NCI-H1105 (cell line): Measurements from ENCODE around the gene DOC2A.

Experiments used
- DNase-seq: peaks from one replicate; lab custom pipeline; 2025; lab: John Stamatoyannopoulos, UW

Gene DOC2A

DNA sequence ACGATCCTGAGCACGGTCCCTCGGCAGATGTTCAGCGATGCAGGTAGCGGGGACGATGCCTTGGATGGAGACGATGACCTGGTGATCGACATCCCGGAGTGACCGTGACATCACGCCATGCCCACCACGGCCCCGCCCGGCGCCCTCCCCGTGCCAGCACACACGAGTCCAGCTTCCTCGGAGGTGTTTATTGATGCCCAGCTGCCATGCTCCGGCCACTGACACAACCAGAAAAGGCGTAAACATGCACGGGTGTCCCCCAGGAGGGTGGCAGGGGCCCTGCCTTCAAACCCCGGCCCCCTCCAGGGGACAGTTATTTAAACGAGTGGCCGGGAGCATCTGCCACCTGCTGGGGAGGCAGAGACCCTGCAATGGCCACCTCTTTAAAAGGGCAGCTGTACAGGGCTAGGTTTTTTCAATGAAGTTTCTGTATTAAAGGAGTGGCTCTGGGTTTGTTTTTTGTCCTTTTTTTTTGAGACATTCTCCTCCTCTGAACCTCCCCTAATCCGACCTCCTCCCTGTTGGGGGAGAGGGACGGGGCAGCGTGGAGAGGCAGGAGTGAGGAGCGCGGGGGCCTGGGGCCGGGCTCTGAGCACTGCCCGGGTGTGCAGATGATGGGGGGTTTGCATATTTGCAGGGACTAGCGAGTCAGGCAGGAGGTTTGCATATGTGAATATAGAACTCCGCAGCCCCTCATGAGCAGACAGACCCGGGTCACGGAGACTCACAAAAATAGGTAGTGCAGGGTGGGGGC is 5.3 kb downstream of the DOC2A start:
- no peak for DNase-seq

DNA sequence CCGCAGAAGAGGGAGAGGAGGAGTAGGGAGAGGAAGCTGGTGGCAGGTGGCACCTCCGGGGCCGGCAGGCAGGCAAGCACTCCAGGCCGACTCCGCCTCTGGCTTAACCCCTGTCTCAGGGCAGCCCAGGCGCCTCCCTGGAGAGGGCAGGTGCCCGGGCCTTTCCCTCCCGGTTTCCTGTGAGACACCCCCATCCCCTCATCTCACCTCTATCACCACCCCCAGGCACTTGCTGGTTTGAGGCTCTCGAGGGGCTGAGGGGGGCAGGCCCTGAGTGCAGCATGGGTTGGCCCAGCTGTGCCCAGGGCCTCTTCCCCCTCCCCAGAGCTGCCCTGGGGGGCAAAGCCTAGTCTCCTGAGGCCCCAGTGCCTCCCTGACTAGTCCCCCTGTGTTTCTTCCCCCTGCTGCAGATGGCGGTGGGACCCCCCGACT is 6.0 kb downstream of the DOC2A start:
- peak; percentile 83 for DNase-seq

DNA sequence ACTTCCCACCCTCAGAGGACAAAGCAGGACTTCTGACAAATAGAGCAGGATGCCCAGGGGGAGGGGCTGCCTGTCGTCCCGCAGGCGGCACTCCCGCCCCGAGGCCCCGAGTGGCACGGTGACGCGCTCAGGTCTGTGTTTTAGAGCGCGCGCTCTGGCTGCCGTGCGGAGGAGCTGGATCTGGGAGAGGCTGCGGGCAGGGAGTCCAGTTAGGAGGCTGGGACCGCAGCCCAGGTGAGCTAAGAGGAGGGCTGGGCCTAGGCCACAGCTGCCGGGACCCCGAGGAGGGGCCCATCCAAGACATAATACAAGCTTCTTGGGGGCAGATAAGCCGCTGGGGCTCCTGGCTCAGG is 6.4 kb downstream of the DOC2A start:
- DNase-seq, result peak; percentile 83

DNA sequence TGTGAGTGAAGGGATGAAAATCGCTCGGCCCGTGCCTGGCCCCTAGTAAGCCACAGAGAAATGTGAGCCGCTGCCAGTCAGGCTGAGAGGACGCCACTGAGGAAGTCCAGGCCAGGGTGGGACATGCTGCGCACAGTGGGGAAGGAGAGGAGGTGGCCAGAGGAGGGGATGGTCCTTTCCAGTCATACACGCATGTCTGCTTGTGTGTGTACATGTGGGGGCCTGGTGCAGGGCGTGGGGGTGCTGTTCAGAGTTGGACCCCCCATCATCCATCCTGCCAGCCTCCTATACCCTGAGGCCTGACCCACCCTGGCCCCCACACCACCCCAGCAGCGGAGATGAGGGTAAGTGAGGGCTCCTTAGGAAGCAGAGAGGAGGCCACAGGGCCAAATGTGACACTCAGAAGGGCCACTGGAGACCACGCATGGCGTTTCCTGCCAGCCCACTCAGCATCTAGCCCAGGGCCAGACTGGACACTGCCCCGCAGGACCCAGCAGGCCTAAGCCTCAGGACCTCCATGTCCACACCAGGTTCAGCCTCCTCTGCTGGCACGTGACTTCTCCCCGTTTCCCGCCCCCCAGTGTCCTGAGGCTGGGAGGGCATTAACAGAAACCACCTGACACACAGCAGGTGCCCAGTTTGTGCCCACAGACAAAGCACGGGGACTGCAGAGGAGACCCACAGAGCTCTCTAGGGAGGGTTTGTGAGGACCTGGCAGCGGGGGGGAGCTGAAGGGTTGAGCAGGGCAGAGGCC is 7.0 kb downstream of the DOC2A start:
- no peak for DNase-seq

DNA sequence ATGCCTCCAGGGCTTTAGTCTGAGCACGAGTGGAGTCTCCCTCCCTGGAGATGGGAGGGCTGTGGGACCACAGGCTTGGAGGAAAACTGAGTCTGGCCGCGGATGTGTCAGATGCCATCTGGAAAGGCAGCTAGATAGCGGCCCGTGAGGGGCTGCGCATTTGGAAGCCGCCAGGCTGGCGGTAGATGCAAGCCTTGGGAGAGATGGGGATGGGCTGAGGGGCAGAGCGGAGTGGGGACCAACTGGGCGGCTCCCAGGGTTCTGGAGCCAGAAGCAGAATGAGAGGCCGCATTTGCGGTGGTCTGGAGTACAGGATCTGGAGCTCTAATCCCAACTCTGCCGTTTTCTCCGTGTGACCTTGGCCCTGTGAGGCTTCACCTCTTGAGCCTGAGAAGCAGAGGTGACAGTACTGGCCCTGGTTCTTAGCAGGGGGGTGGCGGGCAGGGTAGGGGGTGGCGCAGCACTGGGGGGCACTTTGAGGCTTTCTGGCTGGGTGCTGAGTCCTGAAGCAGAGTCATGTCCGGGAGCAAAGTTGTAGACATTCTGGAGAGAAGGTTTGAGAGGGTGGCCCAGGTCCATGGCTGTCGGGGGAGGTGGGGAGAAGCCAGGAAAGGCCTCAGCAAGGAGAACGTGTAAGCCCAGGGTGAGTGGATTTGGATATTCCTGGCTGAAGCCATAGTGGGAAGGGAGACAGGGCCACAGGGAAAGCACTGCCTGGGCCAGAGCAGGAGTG is 8.0 kb downstream of the DOC2A start:
- no peak for DNase-seq

DNA sequence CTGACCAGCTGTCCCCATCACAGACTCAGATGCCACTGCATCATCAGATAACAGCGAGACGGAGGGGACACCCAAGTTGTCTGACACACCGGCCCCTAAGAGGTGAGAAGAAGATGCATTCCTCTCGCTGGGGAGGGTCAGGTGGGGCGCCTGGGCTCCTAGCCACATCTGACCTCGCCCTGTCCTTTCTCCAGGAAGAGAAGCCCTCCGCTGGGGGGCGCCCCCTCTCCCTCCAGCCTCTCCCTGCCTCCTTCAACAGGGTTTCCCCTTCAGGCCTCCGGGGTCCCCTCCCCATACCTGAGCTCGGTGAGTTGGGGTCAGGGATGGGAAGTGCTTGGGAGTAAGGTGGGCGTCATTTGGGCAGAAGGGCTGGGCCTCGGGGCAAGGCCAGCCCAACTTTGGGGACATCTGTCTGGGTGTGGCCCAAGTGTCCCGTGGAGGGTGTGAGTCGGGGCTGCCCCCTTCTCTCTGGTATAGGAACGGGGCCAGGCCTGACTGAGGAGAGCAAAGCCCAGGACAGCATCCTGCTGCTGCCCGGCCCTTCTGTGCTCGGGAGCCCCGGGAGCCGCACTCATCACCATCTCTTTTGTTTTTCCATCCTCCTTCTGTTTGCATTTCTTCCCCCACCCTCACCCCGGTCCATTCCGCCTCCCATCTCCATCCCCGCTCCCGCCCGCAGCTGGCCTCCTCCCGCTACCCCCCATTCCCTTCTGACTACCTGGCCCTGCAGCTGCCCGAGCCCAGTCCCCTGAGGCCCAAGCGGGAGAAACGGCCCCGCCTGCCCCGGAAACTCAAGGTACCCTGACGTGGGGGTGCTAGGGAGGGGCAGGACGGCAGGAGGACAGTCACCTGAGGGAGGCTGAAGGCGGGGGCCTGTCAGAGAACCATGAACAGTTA is 9.8 kb downstream of the DOC2A start:
- no peak for DNase-seq

DNA sequence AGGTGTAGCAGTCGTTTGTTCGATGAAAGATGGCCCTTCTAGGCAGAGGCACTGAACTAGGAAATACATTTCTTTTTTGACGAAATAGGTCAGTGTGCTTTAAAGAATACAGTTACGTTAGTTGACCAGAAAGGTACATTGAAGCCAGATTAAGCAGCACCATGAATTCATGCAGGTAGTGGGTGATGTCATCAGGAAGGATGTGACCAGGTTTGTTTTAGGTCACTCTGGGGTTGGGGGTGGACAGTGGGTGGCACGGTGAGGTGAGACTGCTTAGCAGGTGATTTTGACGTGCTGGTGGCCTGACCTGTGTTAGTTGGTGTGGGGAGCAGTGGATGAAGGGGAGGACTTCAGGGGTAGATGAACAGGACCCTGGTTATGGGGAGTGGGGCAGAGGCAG is 11.2 kb downstream of the DOC2A start:
- no peak for DNase-seq

DNA sequence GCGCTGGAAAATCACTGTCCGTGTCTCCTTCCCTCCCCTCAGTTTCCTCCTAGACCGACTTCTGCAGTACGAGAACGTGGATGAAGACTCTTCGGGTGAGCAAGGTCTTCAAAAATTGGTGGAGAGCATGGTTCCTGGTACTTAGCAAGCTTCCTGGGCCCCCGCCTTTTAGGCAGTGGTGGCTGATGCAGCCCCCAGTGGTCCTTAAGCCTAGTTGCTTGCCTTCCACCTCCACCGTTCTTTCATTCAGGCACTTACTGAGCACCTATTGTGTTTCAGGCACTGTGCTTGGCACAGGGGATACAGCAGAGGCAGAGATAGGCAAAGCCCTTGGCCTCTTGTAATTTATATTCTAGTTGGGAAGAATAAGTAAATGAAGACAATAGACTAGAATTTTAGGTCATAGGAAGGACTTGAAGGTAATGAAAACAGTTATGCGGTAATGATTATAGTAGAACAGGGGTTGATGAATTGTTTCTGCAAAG is 14.0 kb downstream of the DOC2A start:
- DNase-seq, result no peak

DNA sequence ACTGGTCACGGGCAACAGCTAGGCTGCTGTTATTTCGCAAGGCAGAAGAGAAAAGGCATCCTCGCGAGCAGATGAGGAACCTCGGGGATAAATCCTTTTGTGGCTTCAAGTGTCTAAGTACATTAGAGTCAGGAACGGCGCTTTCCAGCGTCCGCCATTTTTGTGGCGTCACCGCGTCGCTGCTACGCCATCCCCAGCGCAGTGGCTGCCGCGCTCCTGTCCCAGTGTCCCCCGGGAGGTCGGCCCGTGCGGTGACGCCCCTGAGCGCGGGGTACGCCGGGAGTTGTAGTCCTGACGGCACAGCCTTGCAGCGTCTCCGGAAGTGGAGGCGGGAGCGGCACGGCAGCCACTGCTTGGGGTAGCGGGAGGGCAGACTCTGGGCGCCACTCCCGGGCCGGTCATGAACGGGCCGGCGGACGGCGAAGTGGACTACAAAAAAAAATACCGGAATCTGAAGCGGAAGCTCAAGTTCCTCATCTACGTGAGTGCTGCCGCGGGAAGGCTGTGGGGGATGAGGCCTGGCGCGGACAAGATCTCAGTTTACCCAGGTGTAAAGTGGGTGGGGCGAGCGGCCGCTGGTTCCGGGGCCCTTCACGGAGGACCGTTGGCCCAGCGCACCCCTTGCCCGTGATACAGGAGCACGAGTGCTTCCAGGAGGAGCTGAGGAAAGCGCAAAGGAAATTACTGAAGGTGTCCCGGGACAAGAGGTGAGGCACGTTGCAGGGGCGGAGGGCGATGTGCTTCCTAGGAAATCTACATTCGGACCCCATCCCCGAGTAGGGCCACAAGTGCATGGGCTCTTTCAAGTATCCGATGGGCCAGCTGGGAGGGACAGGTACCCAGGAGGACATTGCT is 14.7 kb downstream of the DOC2A start, which contains the start of gene INO80E:
INO80E (plus strand) TSS at position 331 of the 855 bp plus-strand sequence; CDS start at position 401, 70 bp downstream.
- DNase-seq, result peak; percentile 96

DNA sequence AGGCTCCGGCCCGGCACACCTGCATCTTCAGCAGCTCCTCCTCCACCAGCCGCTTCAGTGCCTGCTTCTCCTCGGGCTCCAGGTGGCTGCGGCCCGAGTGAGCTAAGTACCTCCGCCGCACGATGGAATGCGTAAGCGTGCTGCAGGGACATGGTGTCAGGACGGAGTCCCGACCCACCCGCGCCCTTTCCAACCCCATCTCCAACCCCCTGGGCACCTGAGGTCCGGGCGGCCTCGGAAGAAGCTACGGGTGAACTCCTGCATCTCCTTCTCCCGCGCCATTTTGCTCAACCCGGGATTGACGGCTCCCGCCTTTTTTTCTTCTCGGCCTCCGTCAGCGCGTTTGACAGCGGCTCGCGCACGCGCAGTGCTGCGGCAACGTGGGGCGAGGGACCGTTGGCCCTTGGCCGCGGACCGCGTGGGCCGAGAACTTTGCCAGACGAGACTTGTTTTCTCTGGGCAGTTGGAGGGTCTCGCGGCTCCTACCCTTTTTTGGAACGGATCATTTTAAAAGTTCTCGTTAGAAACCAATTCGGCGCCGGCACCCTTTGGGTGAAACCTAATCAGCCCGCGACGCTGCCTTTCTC is 15.4 kb downstream of the DOC2A start, which contains the start of gene HIRIP3:
HIRIP3 (minus strand) TSS at position 294 of the 587 bp plus-strand sequence; CDS start at position 282, 12 bp downstream.
- peak; percentile 72 for DNase-seq

DNA sequence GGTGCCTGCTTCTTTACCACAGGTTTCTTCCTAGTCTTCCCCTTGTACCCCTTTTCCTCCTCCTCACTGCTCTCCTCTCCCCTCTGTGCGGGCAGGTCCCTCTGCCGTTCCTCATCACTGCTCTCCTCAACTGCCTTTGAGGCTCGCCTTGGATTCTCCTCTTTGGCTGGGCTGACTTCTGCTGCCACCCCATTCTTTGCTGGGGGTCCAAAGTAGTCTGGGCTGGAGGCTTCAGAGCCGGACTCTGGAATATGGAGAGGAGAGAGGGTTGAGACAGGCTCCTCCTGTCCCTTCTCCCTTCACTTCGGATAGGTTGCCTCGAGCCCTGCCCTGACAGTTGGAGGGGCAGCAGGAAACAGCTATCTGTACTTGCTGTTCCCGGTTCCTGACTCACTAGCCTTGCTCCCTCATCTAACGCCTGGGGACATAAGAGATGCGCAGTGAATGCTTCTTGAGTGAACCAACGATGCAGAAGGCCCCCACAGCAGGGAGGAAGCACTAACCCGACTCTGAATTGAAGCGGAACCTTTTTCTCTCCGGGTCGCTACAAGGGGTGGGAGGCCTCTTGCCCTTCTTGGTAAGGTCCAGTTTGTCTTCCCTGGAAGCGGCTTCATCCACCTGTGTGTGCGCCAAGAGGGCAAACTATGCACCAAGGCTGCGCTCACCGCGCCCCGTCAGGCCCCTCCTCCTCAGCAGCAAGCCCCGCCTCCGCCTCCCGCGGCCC is 16.1 kb downstream of the DOC2A start:
- no peak for DNase-seq

DNA sequence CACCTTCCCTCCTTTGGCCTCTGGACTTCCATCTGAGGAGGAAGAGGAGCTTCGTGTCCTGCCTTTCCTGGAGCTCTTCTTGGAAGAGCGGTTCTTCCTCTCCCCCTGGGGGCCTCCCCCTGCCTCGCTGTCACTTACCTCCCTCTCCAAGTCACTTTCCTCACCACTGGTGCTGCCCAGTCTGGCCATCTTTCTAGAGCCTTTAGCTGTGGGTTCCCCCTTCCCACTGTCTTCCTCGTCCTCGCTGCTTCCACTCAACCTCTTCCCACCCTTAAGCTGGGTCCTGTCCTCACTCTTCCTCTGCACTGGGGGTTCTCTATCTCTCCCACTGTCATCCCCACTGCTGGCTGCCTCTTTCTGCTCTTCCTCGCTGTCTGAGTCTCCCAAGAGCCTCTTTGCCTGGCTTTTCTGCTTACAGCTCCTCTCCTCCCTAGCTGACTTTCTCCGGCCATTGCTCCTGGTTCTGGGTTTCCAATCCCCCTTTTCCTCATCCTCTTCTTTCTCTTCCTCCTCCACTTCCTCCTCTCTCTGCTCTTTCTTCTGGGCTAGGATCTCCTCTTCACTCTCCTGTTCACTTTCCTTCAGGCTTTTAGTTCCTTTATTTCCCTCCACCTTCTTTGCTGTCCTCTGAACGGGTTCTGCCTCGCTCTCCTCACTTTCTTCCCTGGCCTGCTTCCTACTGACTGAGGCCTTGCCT is 16.8 kb downstream of the DOC2A start:
- no peak for DNase-seq

DNA sequence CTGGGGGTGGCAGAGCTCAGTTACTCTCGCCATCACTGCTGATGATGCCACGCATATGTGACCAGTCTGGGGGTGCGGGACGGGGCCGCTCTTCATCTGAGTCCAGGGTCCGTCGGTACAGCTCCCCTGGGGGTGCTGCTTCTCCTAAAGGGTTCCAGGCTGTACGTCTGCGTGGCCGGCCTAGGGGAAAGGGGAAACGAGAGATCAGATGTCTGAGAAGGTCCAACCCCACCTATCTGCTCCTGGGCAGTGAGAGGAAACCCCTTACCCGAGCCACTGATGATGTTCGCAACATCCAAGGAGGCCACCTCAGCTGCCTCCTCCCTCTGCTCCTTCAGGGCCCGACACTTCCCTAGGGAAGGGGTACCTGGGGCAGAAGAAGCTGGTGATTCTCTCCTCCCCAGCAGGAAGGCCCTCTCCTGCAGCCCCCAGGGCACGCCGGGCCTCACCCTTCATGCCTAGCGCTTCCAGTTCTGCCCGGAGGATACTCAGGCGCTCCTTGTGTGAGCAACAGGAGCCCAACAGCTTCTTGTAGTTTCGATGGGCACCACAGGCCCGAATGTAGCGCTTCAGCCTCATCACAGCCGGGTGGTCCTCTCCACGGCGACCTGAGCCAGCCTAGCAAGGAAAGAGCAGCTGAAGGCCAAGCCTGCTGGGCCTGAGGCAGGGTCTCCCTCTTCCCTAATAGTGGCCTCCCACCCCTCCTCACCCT is 17.5 kb downstream of the DOC2A start:
- no peak for DNase-seq

DNA sequence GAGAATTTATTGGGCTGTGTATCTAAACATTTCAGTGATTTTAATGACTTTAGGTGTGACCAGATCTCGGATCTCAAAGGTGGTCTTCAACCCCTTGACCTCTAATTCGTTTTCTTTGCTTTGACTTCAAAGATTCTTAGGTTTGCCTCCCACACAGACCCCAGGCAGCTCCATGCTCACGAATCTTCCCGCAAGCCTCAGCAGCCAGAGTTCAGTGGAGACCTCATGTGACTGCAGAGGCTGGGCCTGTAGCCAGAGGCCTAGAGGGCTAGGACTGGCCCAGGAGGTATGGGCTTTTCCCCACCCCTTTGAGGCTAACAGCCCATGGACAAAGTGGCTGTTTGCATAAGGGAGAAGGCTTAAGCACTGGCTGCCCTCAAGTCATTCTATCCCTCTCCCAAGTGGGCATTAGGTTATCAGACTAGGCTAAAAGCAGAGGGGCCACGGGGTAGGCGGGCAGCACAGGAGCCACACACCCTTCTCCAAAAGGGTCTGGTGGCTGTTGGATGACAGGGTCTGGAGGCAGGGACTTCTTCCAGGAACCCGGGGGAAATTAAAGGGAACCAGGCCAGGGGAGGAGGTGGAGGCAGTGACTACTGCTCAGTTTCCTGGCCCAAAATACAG is 18.4 kb downstream of the DOC2A start:
- DNase-seq, result no peak

DNA sequence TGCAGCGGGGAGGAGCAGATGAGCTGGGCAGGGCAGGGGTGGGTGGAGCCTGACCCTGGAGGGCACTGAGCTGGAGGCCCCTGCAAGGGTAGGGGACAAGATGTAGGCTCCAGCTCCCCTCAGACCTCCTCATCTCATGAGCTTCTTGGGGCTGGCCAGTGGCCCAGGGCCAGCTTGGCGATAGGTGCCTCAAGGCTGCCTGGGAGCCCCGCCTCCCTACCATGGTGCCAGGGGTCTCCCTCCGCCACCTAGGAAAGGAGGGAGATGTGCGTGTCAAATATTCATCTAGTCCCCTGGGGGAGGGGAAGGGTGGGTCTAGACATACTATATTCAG is 19.3 kb downstream of the DOC2A start:
- DNase-seq, result no peak

DNA sequence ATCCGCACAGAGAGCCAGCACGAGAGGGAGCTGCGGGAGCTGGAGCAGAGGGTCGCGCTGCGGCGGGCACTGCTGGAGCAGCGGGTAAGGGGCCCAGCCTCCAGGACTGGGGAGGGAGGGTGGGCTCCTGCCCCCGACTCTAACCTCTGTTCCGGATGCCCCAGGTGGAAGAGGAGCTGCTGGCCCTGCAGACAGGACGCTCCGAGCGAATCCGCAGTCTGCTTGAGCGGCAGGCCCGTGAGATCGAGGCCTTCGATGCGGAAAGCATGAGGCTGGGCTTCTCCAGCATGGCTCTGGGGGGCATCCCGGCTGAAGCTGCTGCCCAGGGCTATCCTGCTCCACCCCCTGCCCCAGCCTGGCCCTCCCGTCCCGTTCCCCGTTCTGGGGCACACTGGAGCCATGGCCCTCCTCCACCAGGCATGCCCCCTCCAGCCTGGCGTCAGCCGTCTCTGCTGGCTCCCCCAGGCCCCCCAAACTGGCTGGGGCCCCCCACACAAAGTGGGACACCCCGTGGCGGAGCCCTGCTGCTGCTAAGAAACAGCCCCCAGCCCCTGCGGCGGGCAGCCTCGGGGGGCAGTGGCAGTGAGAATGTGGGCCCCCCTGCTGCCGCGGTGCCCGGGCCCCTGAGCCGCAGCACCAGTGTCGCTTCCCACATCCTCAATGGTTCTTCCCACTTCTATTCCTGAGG is 19.8 kb downstream of the DOC2A start:
- no peak for DNase-seq

DNA sequence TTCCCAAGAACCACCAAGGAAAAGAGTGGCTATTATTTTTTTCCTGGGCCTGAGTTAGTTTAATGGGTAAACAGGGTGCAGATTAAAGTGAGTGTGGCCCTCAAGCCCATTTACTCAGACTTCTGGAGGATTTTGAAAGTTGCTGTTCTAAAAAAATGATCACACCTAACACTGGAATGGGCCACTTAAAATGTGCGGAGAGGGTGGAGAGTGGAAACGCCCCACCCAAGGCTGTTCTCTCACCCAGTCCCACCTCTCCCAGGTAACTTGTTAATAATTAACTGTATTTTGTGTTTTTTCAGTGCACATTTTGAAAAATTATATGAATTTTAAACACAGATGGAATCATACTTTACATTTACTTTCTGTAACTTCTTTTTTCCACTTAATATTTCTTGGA is 20.8 kb downstream of the DOC2A start:
- DNase-seq, result no peak
